ENCODE measurements around the gene ZBTB20. TPM values are rescaled to one million over a fixed set of nuclear protein-coding genes. Genes with fewer than 3 reads are reported as not detected.

ZBTB20 gene
- polyA plus RNA-seq, 1 donor: 1.1 TPM

DNA sequence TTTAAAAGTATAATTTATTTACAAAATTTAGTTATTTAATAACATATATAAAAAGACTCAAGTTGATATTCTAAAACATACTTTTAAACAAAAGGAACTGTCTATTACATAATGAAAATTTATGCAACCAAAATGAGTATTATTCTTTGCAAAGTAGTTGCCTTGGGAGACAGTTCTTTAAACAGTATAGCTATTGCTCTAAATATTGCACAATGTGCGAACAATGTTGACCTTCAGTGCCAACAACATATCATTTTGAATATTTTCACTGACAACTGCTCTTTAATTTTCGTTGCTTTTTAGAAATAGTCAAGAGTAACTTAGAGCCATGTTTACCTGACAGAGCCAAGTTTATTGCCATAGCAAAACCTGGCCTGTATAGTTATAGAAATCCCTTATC lies 124.9 kb downstream of the ZBTB20 start:
- H3K27me3 ChIP-seq (ENCODE audit: control insufficient read depth, insufficient read depth, low read length): no peaks in the 10 kb centered on the region
- DNase-seq: no peak
- WGBS (ENCODE audit: insufficient coverage, low lambda C conversion rate): 40% methylated on average over 2 of the region's 2 CpGs
- no peak overlapping the region for H3K4me3 ChIP-seq (ENCODE audit: low read length)
- H3K9me3 ChIP-seq (ENCODE audit: control insufficient read depth, low read depth, low read length): no peaks in the 10 kb centered on the region
- H3K4me1 ChIP-seq (ENCODE audit: control insufficient read depth, insufficient read depth, low read length): no peaks in the 10 kb centered on the region
- no peaks in the 10 kb centered on the region for H3K36me3 ChIP-seq (ENCODE audit: control insufficient read depth, insufficient read depth, low read length)
- no peak overlapping the region for H3K27ac ChIP-seq (ENCODE audit: low read length)

DNA sequence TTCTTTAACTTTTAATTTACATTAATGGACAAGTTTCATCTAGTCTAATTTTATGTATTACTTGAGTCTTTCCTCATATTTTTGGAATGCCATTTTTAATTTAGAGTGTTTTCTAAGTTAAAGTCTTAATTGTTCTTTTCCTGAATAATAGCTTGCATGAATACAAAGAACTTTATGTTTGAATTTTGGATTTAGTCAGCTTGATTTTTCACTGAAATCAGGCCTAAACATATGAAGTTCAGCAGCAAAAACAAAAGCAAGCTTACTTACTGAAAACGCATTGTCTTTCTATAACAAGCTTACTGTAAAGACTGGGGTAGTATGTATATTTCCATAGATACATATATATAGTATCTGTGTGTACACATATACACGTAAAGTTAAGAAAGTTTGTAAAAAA lies 126.0 kb downstream of the ZBTB20 start:
- Histone ChIP-seq H3K9me3 (ENCODE audit: control insufficient read depth, low read depth, low read length) (peaks cover 6% of the 10 kb centered on the region), H3K4me3 (ENCODE audit: low read length) (no peak overlapping the region), H3K27me3 (ENCODE audit: control insufficient read depth, insufficient read depth, low read length) (no peaks in the 10 kb centered on the region), H3K4me1 (ENCODE audit: control insufficient read depth, insufficient read depth, low read length) (no peaks in the 10 kb centered on the region), H3K36me3 (ENCODE audit: control insufficient read depth, insufficient read depth, low read length) (no peaks in the 10 kb centered on the region), H3K27ac (ENCODE audit: low read length) (no peak overlapping the region)
- 83% methylated on average over 1 of the region's 2 CpGs for WGBS (ENCODE audit: insufficient coverage, low lambda C conversion rate)
- no peak for DNase-seq

DNA sequence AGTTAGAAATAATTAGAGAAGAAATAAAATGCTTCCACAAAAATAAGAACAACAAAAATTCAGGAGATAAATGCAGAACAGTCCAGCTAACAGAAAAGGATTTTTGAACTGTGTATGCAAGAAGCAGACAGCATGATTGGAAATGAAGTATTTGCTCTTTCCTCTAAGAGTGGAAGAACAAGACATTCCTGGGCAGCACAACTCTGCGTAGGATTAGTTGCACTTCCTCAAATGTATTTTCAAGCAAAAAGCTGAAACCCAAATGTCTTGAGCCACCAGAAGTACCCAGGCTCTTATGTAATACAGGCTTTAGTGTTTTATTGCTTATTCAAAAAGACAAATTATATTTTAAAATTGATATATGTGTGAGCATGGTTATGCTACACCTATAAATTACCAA lies 127.2 kb downstream of the ZBTB20 start:
- WGBS (ENCODE audit: insufficient coverage, low lambda C conversion rate): no CpG with 5 or more reads among the region's 1 CpG
- H3K4me1 ChIP-seq (ENCODE audit: control insufficient read depth, insufficient read depth, low read length): no peaks in the 10 kb centered on the region
- no peaks in the 10 kb centered on the region for H3K27me3 ChIP-seq (ENCODE audit: control insufficient read depth, insufficient read depth, low read length)
- peaks cover 6% of the 10 kb centered on the region for H3K9me3 ChIP-seq (ENCODE audit: control insufficient read depth, low read depth, low read length)
- DNase-seq: no peak
- H3K36me3 ChIP-seq (ENCODE audit: control insufficient read depth, insufficient read depth, low read length): no peaks in the 10 kb centered on the region
- H3K4me3 ChIP-seq (ENCODE audit: low read length): no peak overlapping the region
- H3K27ac ChIP-seq (ENCODE audit: low read length): no peak overlapping the region

DNA sequence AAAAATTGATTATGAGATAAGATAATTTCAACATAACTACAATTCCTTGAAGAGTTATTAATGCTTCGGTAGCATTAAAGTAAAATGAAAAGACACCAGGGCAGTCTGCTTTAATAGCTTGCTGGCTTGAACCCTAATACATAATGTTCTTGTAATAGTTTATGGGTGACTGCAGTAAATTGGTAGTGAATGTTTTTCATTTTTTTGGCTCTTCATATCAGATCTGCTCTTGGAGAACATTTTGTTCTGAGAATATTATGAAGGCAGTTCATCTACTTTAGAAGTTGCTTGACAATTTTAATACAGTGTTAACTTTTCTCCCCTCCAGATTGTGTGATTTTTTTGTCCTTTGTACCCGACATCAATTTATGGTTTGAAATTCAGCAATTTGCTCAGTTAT lies 128.4 kb downstream of the ZBTB20 start:
- H3K4me3 ChIP-seq (ENCODE audit: low read length): no peak overlapping the region
- no peak for DNase-seq
- H3K27ac ChIP-seq (ENCODE audit: low read length): no peak overlapping the region
- peaks cover 6% of the 10 kb centered on the region for H3K9me3 ChIP-seq (ENCODE audit: control insufficient read depth, low read depth, low read length)
- no peaks in the 10 kb centered on the region for H3K4me1 ChIP-seq (ENCODE audit: control insufficient read depth, insufficient read depth, low read length)
- H3K36me3 ChIP-seq (ENCODE audit: control insufficient read depth, insufficient read depth, low read length): no peaks in the 10 kb centered on the region
- H3K27me3 ChIP-seq (ENCODE audit: control insufficient read depth, insufficient read depth, low read length): no peaks in the 10 kb centered on the region
- no CpG with 5 or more reads among the region's 2 CpGs for WGBS (ENCODE audit: insufficient coverage, low lambda C conversion rate)

DNA sequence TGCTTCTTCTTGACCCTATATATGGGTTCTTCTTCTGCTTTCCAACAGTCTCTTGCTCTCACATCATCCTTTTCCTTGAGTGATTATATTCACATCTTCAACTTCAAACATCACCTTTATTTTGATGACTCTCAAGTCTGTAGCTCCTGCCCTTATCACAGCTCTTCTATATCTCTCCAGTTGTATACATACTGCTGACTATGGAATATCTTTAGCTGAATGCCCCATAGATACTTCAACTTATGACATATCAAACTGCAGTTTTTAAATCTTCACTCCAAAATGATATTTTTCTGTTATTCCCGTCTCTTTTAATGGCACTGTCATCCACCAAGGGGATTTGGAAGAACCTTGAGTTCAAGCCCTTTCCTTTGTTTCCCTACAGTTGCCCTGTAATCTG lies 139.1 kb downstream of the ZBTB20 start:
- Histone ChIP-seq H3K4me3 (ENCODE audit: low read length) (no peak overlapping the region), H3K36me3 (ENCODE audit: control insufficient read depth, insufficient read depth, low read length) (no peaks in the 10 kb centered on the region), H3K27ac (ENCODE audit: low read length) (no peak overlapping the region), H3K9me3 (ENCODE audit: control insufficient read depth, low read depth, low read length) (no peaks in the 10 kb centered on the region), H3K4me1 (ENCODE audit: control insufficient read depth, insufficient read depth, low read length) (no peaks in the 10 kb centered on the region), H3K27me3 (ENCODE audit: control insufficient read depth, insufficient read depth, low read length) (no peaks in the 10 kb centered on the region)
- 100% methylated on average over 1 of the region's 1 CpG for WGBS (ENCODE audit: insufficient coverage, low lambda C conversion rate)
- no peak for DNase-seq

DNA sequence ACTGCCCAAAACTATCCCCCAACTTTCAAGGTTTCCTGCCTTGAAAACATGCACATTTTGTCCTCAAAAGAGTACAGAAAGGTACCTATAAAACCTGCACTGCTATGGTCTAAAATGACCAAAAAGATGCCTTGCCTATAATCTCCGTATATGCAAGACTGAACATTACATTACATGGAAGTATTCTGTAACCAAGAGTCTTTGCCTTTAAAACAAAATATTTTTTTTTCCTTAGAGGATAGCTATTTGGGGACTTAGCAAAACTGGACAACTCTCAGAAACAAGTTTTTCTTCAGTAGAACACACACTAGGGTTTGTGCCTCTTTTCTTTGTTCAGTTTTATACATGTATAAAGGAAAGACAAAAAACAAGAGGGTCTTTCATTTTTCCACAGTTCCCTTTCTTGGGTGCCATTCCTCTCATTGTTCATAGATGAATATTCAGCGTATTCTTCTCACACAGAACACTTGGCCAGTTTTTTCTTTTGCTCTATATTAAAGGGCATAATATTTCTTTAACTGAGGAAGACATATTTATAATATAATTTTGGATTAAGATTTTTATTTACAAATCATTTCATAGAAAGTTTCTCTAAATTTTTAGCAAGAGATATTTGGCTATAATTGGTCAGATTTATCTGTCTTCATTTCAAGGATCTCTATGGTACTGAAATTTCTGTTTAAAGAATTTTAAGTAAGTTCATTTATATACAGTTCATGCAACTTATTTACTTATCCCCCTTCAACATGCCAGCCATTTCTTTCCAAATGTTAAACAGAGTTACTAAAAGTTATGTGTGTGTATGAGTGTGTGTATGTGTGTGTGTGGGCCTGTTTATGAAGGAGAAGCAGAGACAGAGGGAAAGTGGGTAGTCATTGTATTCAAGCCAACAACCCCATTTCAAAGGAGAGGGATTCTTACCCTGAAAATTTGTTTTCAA lies 142.6 kb downstream of the ZBTB20 start:
- Histone ChIP-seq H3K4me1 (ENCODE audit: control insufficient read depth, insufficient read depth, low read length) (no peaks in the 10 kb centered on the region), H3K27me3 (ENCODE audit: control insufficient read depth, insufficient read depth, low read length) (no peaks in the 10 kb centered on the region), H3K27ac (ENCODE audit: low read length) (no peak overlapping the region), H3K4me3 (ENCODE audit: low read length) (no peak overlapping the region), H3K36me3 (ENCODE audit: control insufficient read depth, insufficient read depth, low read length) (no peaks in the 10 kb centered on the region), H3K9me3 (ENCODE audit: control insufficient read depth, low read depth, low read length) (no peaks in the 10 kb centered on the region)
- no peak for DNase-seq
- WGBS (ENCODE audit: insufficient coverage, low lambda C conversion rate): 100% methylated on average over 1 of the region's 2 CpGs

DNA sequence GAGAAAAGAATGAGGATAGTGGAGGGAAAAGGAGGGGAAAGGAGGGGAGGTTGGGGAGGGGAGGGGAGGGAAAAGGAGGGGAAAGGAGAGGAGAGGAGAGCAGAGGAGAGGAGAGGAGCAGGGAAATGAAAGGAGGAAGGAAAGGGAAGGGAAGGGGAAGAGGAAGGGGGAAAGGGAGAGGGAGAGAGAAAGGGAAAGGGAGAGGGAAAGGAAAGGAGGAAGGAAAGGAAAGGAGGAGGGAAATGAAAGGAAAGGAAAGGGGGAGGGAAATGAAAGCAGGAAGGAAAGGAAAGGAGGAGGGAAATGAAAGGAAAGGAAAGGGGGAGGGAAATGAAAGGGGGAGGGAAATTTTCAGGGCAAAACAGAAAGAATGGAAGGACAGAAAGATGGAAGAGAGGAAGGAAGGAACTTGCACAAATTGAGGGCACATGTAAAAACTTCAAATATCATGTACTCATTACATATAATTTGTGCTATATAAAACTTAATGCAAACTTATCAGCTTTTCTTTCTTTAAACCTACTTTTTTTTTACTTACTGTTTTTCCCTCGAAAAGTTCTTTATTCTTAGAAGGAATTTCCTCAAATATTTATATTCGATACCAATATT lies 148.0 kb downstream of the ZBTB20 start:
- Histone ChIP-seq H3K4me3 (ENCODE audit: low read length) (no peak overlapping the region), H3K4me1 (ENCODE audit: control insufficient read depth, insufficient read depth, low read length) (no peaks in the 10 kb centered on the region), H3K9me3 (ENCODE audit: control insufficient read depth, low read depth, low read length) (no peaks in the 10 kb centered on the region), H3K27me3 (ENCODE audit: control insufficient read depth, insufficient read depth, low read length) (no peaks in the 10 kb centered on the region), H3K27ac (ENCODE audit: low read length) (no peak overlapping the region), H3K36me3 (ENCODE audit: control insufficient read depth, insufficient read depth, low read length) (no peaks in the 10 kb centered on the region)
- 100% methylated on average over 2 of the region's 2 CpGs for WGBS (ENCODE audit: insufficient coverage, low lambda C conversion rate)
- no peak for DNase-seq

DNA sequence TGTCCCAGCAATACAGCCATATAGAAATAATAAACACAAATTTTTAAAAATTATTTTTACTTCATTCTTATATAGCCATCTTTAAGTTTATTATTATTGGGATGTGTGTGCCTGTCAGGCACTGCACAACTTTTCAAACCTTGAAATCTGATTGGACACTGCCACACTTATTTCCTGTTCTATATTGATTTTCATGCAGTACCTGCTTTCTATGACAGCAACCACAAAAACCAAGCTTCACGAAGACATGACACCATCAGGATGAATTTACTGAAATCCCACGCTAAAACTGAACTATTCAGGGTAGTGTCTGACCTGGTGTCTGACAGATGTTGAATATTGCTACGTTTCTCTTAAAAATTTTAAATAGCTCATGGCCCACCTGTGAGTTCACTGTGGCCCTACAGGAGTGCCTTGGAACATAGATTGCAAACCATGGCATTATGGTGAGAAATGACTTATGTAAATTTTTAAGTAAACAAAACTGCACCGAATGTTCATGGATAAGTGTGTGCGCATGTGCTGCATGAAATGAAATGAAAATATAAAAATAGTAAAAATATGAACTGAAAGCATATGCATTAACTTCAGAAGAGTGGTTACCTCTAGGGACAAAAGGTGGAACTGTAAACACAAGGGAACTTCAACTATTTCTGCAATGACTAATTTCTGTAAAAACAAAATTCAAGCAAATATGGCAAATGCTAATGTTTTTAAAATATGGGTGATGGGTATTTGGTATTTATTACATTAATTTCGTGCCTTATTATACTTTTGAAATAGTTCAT lies 152.3 kb downstream of the ZBTB20 start:
- Histone ChIP-seq H3K4me1 (ENCODE audit: control insufficient read depth, insufficient read depth, low read length) (no peaks in the 10 kb centered on the region), H3K36me3 (ENCODE audit: control insufficient read depth, insufficient read depth, low read length) (no peaks in the 10 kb centered on the region), H3K27me3 (ENCODE audit: control insufficient read depth, insufficient read depth, low read length) (no peaks in the 10 kb centered on the region), H3K9me3 (ENCODE audit: control insufficient read depth, low read depth, low read length) (no peaks in the 10 kb centered on the region), H3K27ac (ENCODE audit: low read length) (no peak overlapping the region), H3K4me3 (ENCODE audit: low read length) (no peak overlapping the region)
- no peak for DNase-seq
- 90% methylated on average over 4 of the region's 6 CpGs for WGBS (ENCODE audit: insufficient coverage, low lambda C conversion rate)

DNA sequence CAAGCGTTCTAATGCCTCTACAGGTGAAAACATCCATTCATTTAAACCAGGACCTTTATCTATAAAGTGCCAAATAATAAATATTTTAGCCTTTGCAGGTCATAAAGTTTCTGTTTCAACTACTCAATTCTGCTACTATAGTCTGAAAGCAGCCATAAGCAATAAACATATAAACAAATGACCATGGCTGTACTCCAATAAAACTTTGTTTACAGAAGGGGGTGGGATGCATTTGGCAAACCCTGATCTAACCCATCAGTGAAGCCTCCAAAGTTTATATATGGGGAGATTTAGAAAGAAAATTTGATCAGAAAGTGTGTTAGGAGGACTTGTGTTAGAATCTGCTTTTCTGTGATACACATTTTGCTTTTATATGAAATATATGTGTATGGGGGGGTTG lies 161.3 kb downstream of the ZBTB20 start:
- DNase-seq: no peak
- 86% methylated on average over 1 of the region's 1 CpG for WGBS (ENCODE audit: insufficient coverage, low lambda C conversion rate)
- H3K4me3 ChIP-seq (ENCODE audit: low read length): no peak overlapping the region
- no peaks in the 10 kb centered on the region for H3K4me1 ChIP-seq (ENCODE audit: control insufficient read depth, insufficient read depth, low read length)
- no peaks in the 10 kb centered on the region for H3K36me3 ChIP-seq (ENCODE audit: control insufficient read depth, insufficient read depth, low read length)
- no peak overlapping the region for H3K27ac ChIP-seq (ENCODE audit: low read length)
- no peaks in the 10 kb centered on the region for H3K9me3 ChIP-seq (ENCODE audit: control insufficient read depth, low read depth, low read length)
- H3K27me3 ChIP-seq (ENCODE audit: control insufficient read depth, insufficient read depth, low read length): no peaks in the 10 kb centered on the region

DNA sequence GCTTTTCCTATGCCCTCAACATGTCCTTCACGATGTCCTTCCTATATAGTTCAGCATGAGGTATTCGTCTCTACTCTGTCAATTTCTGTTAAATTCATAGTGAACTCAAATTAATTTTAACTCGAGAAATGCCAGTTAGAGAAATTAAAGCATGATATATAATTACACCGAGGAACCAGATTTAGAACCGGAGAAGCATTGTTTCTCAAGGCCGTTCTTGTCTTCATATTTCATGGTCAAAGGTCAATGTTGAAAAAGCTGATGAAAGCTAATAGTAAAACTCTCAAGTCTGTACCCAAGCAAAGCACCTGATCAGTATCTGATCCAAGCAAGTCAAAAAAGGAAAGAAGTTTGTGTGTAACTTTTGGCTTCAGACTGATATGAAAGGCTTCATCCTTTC lies 163.8 kb downstream of the ZBTB20 start:
- H3K27ac ChIP-seq (ENCODE audit: low read length): no peak overlapping the region
- H3K4me3 ChIP-seq (ENCODE audit: low read length): no peak overlapping the region
- H3K4me1 ChIP-seq (ENCODE audit: control insufficient read depth, insufficient read depth, low read length): no peaks in the 10 kb centered on the region
- H3K36me3 ChIP-seq (ENCODE audit: control insufficient read depth, insufficient read depth, low read length): no peaks in the 10 kb centered on the region
- peak in 1 of 2 donors; percentile 6 for DNase-seq
- 100% methylated on average over 2 of the region's 6 CpGs for WGBS (ENCODE audit: insufficient coverage, low lambda C conversion rate)
- no peaks in the 10 kb centered on the region for H3K27me3 ChIP-seq (ENCODE audit: control insufficient read depth, insufficient read depth, low read length)
- H3K9me3 ChIP-seq (ENCODE audit: control insufficient read depth, low read depth, low read length): no peaks in the 10 kb centered on the region
